Erythroblast (primary cell): ENCODE measurements around the gene PGD.
"Not testable (repeated sequence)": the region's sequence is repeated elsewhere in the genome, so short reads cannot be mapped to it uniquely, and the experiment has no call there.

Experiments used
- DNase-seq, 2 experiments: peaks; one replicate each; lab custom pipeline; 2025; lab: John Stamatoyannopoulos, UW
- GATA1 ChIP-seq: IDR thresholded peaks from 2 replicates; pipeline ENCODE4 v1.6.1; 2011; ENCODE audit warnings: low read depth, mild to moderate bottlenecking, control low read depth, low read length, moderate library complexity
- POLR2A ChIP-seq: IDR thresholded peaks from 2 replicates; pipeline ENCODE4 v1.6.1; 2011; ENCODE audit warnings: mild to moderate bottlenecking, low read length

PGD gene

GRCh38 chr1:10419351-10419750, 20.5 kb downstream of the PGD start:
- TF ChIP-seq GATA1, result no peak
- no peak for TF ChIP-seq POLR2A
- no peak for DNase-seq

GRCh38 chr1:10421637-10422036, 22.8 kb downstream of the PGD start:
- TF ChIP-seq GATA1 (no peak), POLR2A (no peak)
- no peak for DNase-seq

- TF ChIP-seq POLR2A (no peak), GATA1 (no peak)
- DNase-seq, result no peak
These were observed 25.2 kb downstream of the PGD start for GRCh38 chr1:10424034-10424433.

GRCh38 chr1:10424651-10425050, 25.8 kb downstream of the PGD start:
- no peak for DNase-seq
- TF ChIP-seq POLR2A (no peak), GATA1 (no peak)

- DNase-seq, result not testable (repeated sequence)
These were observed 27.1 kb downstream of the PGD start for GRCh38 chr1:10425826-10426534.

- not testable (repeated sequence) for DNase-seq
These were observed 27.6 kb downstream of the PGD start for GRCh38 chr1:10426535-10426848.

GRCh38 chr1:10428984-10429383, 30.1 kb downstream of the PGD start:
- peak in 1 of 2 experiments; percentile 21 for DNase-seq
- no peak for TF ChIP-seq POLR2A
- TF ChIP-seq GATA1, result no peak

GRCh38 chr1:10429868-10430215, 31.0 kb downstream of the PGD start:
- no peak for DNase-seq
- TF ChIP-seq POLR2A, result no peak
- TF ChIP-seq GATA1, result no peak

- peak; percentile 92 to 95 for DNase-seq
- TF ChIP-seq GATA1 (no peak), POLR2A (peak; percentile 73)
These were observed 31.6 kb downstream of the PGD start, which contains the start of gene CENPS for GRCh38 chr1:10430216-10431069. TSS of gene CENPS (plus strand) at chr1:10430433. CDS start at chr1:10430518, 85 bp downstream.

- TF ChIP-seq POLR2A (no peak), GATA1 (no peak)
- peak in 1 of 2 experiments; percentile 68 for DNase-seq
These were observed 32.3 kb downstream of the PGD start for GRCh38 chr1:10431070-10431730.

- DNase-seq, result no peak
- TF ChIP-seq GATA1 (no peak), POLR2A (no peak)
These were observed 34.2 kb downstream of the PGD start for GRCh38 chr1:10432910-10433700.

- DNase-seq, result no peak
- no peak for TF ChIP-seq POLR2A
- TF ChIP-seq GATA1, result no peak
These were observed 34.9 kb downstream of the PGD start for GRCh38 chr1:10433790-10434189.

GRCh38 chr1:10434590-10434989, 35.7 kb downstream of the PGD start:
- TF ChIP-seq GATA1, result no peak
- TF ChIP-seq POLR2A, result no peak
- DNase-seq, result no peak
